ENCODE results near the gene ELAPOR1. TPM values are rescaled to one million over a fixed set of nuclear protein-coding genes. Genes with fewer than 3 reads are reported as not detected.

The ELAPOR1 gene
- total and polyA plus RNA-seq, 9 of the 15 experiments (the other 6 are each of a cell fraction or from before 2014, with no cell fraction given): 0.07 to 1.2 (median 0.18) TPM

GRCh38 chr1:109075531-109076490, 38.1 kb upstream of the ELAPOR1 start, which contains the start of gene TAF13 (continued):
- TF ChIP-seq, protein P1, sequence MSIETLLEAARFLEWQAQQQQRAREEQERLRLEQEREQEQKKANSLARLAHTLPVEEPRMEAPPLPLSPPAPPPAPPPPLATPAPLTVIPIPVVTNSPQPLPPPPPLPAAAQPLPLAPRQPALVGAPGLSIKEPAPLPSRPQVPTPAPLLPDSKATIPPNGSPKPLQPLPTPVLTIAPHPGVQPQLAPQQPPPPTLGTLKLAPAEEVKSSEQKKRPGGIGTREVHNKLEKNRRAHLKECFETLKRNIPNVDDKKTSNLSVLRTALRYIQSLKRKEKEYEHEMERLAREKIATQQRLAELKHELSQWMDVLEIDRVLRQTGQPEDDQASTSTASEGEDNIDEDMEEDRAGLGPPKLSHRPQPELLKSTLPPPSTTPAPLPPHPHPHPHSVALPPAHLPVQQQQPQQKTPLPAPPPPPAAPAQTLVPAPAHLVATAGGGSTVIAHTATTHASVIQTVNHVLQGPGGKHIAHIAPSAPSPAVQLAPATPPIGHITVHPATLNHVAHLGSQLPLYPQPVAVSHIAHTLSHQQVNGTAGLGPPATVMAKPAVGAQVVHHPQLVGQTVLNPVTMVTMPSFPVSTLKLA (conservative IDR thresholded peaks at IDR 0.05): peak; percentile 86 to 97
- TF ChIP-seq SRSF9 (IDR thresholded peaks at IDR 0.05; ENCODE audit: borderline replicate concordance, low read depth, low read length): no peak
- TF ChIP-seq ESRRA (IDR thresholded peaks at IDR 0.05; ENCODE audit: borderline replicate concordance, low read depth): peak; percentile 73
- TF ChIP-seq ZNF384 (IDR thresholded peaks at IDR 0.05; ENCODE audit: low read depth, low read length): no peak; the same call in 1 of the 2 replicates
- peak; percentile 98 for TF ChIP-seq POLR2A (conservative IDR thresholded peaks at IDR 0.05)
- TF ChIP-seq LEF1 (IDR thresholded peaks at IDR 0.05): no peak
- TF ChIP-seq PPARD (CRISPR knock-in tag; IDR thresholded peaks at IDR 0.05): no peak
- TF ChIP-seq ARID3A (IDR thresholded peaks at IDR 0.05; ENCODE audit: borderline replicate concordance, low read depth, low read length): no peak
- peak; percentile 88 for TF ChIP-seq PHF8 (IDR thresholded peaks at IDR 0.05; ENCODE audit: borderline replicate concordance, low read length)
- TF ChIP-seq RFX1 (IDR thresholded peaks at IDR 0.05): peak; percentile 27; the same call in 1 of the 2 replicates
- no peak for TF ChIP-seq ZNF282 (CRISPR knock-in tag; IDR thresholded peaks at IDR 0.05)
- peak; percentile 76; the same call in 1 of the 2 replicates for TF ChIP-seq XRCC5 (IDR thresholded peaks at IDR 0.05; ENCODE audit: low read depth, low read length)
- TF ChIP-seq KAT2B (IDR thresholded peaks at IDR 0.05; ENCODE audit: low read depth, low read length): no peak
- TF ChIP-seq TCFL5 (CRISPR knock-in tag; conservative IDR thresholded peaks at IDR 0.05): no peak
- TF ChIP-seq FOXP1 (CRISPR knock-in tag; IDR thresholded peaks at IDR 0.05): no peak
- peak; percentile 96 for TF ChIP-seq HDAC2 (IDR thresholded peaks at IDR 0.05)
- peak; percentile 30 for TF ChIP-seq BRD9 (IDR thresholded peaks at IDR 0.05; ENCODE audit: low read depth, partially characterized antibody)
- TF ChIP-seq MBD2 (IDR thresholded peaks at IDR 0.05; ENCODE audit: borderline replicate concordance, low read depth): peak; percentile 87
- no peak for TF ChIP-seq NCOR1 (IDR thresholded peaks at IDR 0.05)
- TF ChIP-seq ZNF778 (CRISPR knock-in tag; IDR thresholded peaks at IDR 0.05): no peak
- TF ChIP-seq PKNOX1 (IDR thresholded peaks at IDR 0.05): peak; percentile 72
- TF ChIP-seq HNRNPLL (IDR thresholded peaks at IDR 0.05; ENCODE audit: low read depth, low read length, poor library complexity, severe bottlenecking): peak; percentile 38
- no peak for TF ChIP-seq ZNF644 (tag; IDR thresholded peaks at IDR 0.05; ENCODE audit: low read depth)
- TF ChIP-seq CCNT2 (IDR thresholded peaks at IDR 0.05; ENCODE audit: borderline replicate concordance, extremely low read depth, insufficient read length, low read depth, low read length): peak; percentile 37
- TF ChIP-seq EGR1 (conservative IDR thresholded peaks at IDR 0.05): peak; percentile 17; the same call in 1 of the 2 replicates
- no peak for TF ChIP-seq MAFG (tag; conservative IDR thresholded peaks at IDR 0.05)

All from K562 (cell line).